Measurements from ENCODE around the gene NFYB.

DNA sequence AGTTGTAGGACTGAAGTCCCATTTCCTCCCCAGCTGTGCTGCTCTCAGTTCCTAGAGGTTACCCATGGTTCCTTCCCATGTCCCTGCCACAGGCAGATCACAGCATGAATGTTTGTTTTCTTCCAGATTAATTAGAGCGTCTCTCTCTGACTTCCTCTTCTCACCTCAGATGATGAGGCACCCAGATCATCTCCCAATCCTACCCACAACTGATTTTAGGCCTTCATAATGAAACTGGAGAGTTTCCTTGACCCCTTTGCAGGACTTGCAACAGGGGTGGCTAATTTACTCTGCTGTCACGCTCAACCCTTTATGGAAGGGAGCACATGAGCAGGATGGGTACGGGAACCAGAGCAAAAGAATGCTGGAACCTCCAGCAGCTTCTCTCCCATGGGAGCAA, 45.4 kb upstream of the NFYB start:
- TF ChIP-seq CTCF (IDR thresholded peaks at IDR 0.05) (no peak), POLR2A (IDR thresholded peaks at IDR 0.05) (no peak)
